ENCODE measurements around the gene HOATZ. TPM values are rescaled to one million over a fixed set of nuclear protein-coding genes. Genes with fewer than 3 reads are reported as not detected.

Gene HOATZ
- total and polyA plus RNA-seq, 2 donors (not counting 3 experiments of a cell fraction or from before 2014, with no cell fraction given) = not detected

- no peaks in the 10 kb centered on the region for H3K9me1 ChIP-seq (replicated peaks; ENCODE audit: control insufficient read depth, extremely low read depth, insufficient read depth, low read length)
- ChIA-PET POLR2A (no interaction called here), CTCF (interaction anchor here (1.8 kb wide), 1 partner anchor 15 kb away, joined by 4 read pairs; no protein-coding TSS in a partner anchor)
- DNase-seq (ENCODE audit: low read depth, low spot score) (no peak), FAIRE-seq (no peak)
- no peak overlapping the region for H3K4me3 ChIP-seq (replicated peaks in 1 of 3; ENCODE audit: insufficient read depth in 1 of 3, low read depth in 1 of 3, low read length in 3 of 3)
- no peak for TF ChIP-seq FOS (IDR thresholded peaks at IDR 0.05; ENCODE audit: borderline replicate concordance, insufficient read depth, low read length)
- no peak for TF ChIP-seq JUN (IDR thresholded peaks at IDR 0.05; ENCODE audit: borderline replicate concordance, insufficient read depth, insufficient read length, low read depth)
- TF ChIP-seq GATA2 (IDR thresholded peaks at IDR 0.05; ENCODE audit: insufficient read depth, insufficient read length, low read depth, low read length) = no peak
- TF ChIP-seq EZH2 (IDR thresholded peaks at IDR 0.05; ENCODE audit: borderline replicate concordance, low read depth, low read length, severe bottlenecking) = no peak
- no peak for TF ChIP-seq POLR2A (IDR thresholded peaks at IDR 0.05; ENCODE audit: low read depth, low read length)
- TF ChIP-seq, protein P1, sequence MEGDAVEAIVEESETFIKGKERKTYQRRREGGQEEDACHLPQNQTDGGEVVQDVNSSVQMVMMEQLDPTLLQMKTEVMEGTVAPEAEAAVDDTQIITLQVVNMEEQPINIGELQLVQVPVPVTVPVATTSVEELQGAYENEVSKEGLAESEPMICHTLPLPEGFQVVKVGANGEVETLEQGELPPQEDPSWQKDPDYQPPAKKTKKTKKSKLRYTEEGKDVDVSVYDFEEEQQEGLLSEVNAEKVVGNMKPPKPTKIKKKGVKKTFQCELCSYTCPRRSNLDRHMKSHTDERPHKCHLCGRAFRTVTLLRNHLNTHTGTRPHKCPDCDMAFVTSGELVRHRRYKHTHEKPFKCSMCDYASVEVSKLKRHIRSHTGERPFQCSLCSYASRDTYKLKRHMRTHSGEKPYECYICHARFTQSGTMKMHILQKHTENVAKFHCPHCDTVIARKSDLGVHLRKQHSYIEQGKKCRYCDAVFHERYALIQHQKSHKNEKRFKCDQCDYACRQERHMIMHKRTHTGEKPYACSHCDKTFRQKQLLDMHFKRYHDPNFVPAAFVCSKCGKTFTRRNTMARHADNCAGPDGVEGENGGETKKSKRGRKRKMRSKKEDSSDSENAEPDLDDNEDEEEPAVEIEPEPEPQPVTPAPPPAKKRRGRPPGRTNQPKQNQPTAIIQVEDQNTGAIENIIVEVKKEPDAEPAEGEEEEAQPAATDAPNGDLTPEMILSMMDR (IDR thresholded peaks at IDR 0.05; ENCODE audit: extremely low read depth in 1 of 2, insufficient read depth in 1 of 2, low read depth in 1 of 2, low read length in 2 of 2) = no peak
- no peak for TF ChIP-seq POLR2AphosphoS5 (IDR thresholded peaks at IDR 0.05; ENCODE audit: insufficient read depth, low read depth, low read length)
- TF ChIP-seq MAX (IDR thresholded peaks at IDR 0.05; ENCODE audit: insufficient read depth, insufficient read length) = no peak
- no peak for TF ChIP-seq MYC (IDR thresholded peaks at IDR 0.05; ENCODE audit: low read depth, low read length)
- no peaks in the 10 kb centered on the region for H3K36me3 ChIP-seq (ENCODE audit: control insufficient read depth in 2 of 2, extremely low read depth in 1 of 2, insufficient read depth in 2 of 2, low read length in 2 of 2)
- intact Hi-C loops (cut with micrococcal nuclease) (no loop called here), dilution Hi-C loops (cut with MboI; ENCODE audit: extremely low pct_ligation_motif_present, low sequenced_read_pairs) (no loop called here)
- no peaks in the 10 kb centered on the region for H3K4me1 ChIP-seq (ENCODE audit: control insufficient read depth, extremely low read depth, insufficient read depth, low read length)
- H3K9ac ChIP-seq (replicated peaks; ENCODE audit: extremely low read depth, insufficient read depth, low read length) = no peak overlapping the region
- H3K79me2 ChIP-seq (ENCODE audit: control insufficient read depth, insufficient read depth, low read length) = no peaks in the 10 kb centered on the region
- no peak overlapping the region for H3K4me2 ChIP-seq (ENCODE audit: insufficient read depth, low read length)
- H4K20me1 ChIP-seq (replicated peaks; ENCODE audit: control insufficient read depth, extremely low read depth, insufficient read depth, low read length) = no peaks in the 10 kb centered on the region
- no peak overlapping the region for H3K27ac ChIP-seq (ENCODE audit: insufficient read depth, low read depth, low read length)
- BruUV-seq (replicated peaks) = no TSS peak
- H3K9me3 ChIP-seq (replicated peaks; ENCODE audit: control insufficient read depth, insufficient read depth, low read length) = no peaks in the 10 kb centered on the region
- H2AFZ ChIP-seq (ENCODE audit: low read depth, low read length) = no peak overlapping the region
- H3K27me3 ChIP-seq (ENCODE audit: control insufficient read depth in 2 of 2, insufficient read depth in 2 of 2, low read length in 2 of 2) = peaks cover 0 to 3% of the 10 kb centered on the region in 2 experiments
Measured at GRCh38 chr11:111494040-111494439, 20.5 kb upstream of the HOATZ start.
